Neural cell (in vitro differentiated cells): ENCODE data around the gene SHANK1. TPM values are rescaled to one million over a fixed set of nuclear protein-coding genes. Genes with fewer than 3 reads are reported as not detected.

Source experiments
- H2AFZ ChIP-seq: fragments of 200-600, 300-800 bp; sonication (generic), shearing (Covaris generic); 2 replicates; pipeline ENCODE4 v1.6.0; 2014; ENCODE audit warnings: low read depth, mild to moderate bottlenecking, antibody characterized with exemption, low read length, moderate library complexity
- H3F3A ChIP-seq: fragments of 200-600 bp; shearing (Covaris generic); 2 replicates; pipeline ENCODE4 v1.6.1; 2016; ENCODE audit warnings: mild to moderate bottlenecking, moderate library complexity, mixed read lengths, antibody characterized with exemption, low read length; ENCODE audit not compliant: insufficient read depth, poor library complexity, severe bottlenecking
- H3K27ac ChIP-seq: fragments of 200-600, 300-800 bp; sonication (generic), shearing (Covaris generic); 2 replicates; pipeline ENCODE4 v1.5.1; 2014; ENCODE audit warnings: mild to moderate bottlenecking, low read length, moderate library complexity
- H3K27me3 ChIP-seq: fragments of 300-800, 200-600 bp; sonication (generic), shearing (Covaris generic); 2 replicates; pipeline ENCODE4 v1.6.0; 2014; ENCODE audit warnings: mild to moderate bottlenecking, low read depth, low read length, moderate library complexity; ENCODE audit not compliant: insufficient read depth
- H3K36me3 ChIP-seq: fragments of 300-800, 200-600 bp; sonication (generic), shearing (Covaris generic); 2 replicates; pipeline ENCODE4 v1.5.1; 2014; ENCODE audit warnings: mild to moderate bottlenecking, antibody characterized with exemption, low read length, moderate library complexity; ENCODE audit not compliant: insufficient read depth
- H3K4me2 ChIP-seq: fragments of 300-800, 200-600 bp; sonication (generic), shearing (Covaris generic); 2 replicates; pipeline ENCODE4 v1.6.0; 2014; ENCODE audit warnings: mild to moderate bottlenecking, low read length
- H3K4me3 ChIP-seq: fragments of 300-800, 200-600 bp; sonication (generic), shearing (Covaris generic); 2 replicates; pipeline ENCODE4 v1.5.1; 2014; ENCODE audit warnings: mild to moderate bottlenecking, low read length, moderate library complexity
- H3K79me2 ChIP-seq: fragments of 200-600 bp; shearing (Covaris generic); replicated peaks from 2 replicates; pipeline ENCODE4 v1.6.0; 2014; ENCODE audit warnings: mild to moderate bottlenecking, low read length, moderate library complexity; ENCODE audit not compliant: insufficient read depth
- H3K9ac ChIP-seq: fragments of 300-800, 200-600 bp; sonication (generic), shearing (Covaris generic); 2 replicates; pipeline ENCODE4 v1.6.1; 2016; ENCODE audit warnings: mild to moderate bottlenecking, low read length, mixed read lengths
- H3K9me2 ChIP-seq: fragments of 200-600 bp; shearing (Covaris generic); 2 replicates; pipeline ENCODE4 v1.6.1; 2016; ENCODE audit warnings: mild to moderate bottlenecking, low read length, mixed read lengths; ENCODE audit not compliant: insufficient read depth
- H3K9me3 ChIP-seq: fragments of 200-600, 300-800 bp; sonication (generic), shearing (Covaris generic); 2 replicates; pipeline ENCODE4 v1.6.1; 2016; ENCODE audit warnings: mild to moderate bottlenecking, mixed run types, low read length, moderate library complexity, mixed read lengths
- H4K20me1 ChIP-seq: fragments of 200-600 bp; shearing (Covaris generic); 2 replicates; pipeline ENCODE4 v1.6.1; 2016; ENCODE audit warnings: mild to moderate bottlenecking, mixed run types; ENCODE audit not compliant: insufficient read depth
- CTCF ChIP-seq: fragments of 450-650 bp; IDR thresholded peaks from 2 replicates; pipeline ENCODE4 v1.5.1; 2014; ENCODE audit warnings: antibody characterized with exemption, mild to moderate bottlenecking, moderate library complexity; ENCODE audit not compliant: poor library complexity, severe bottlenecking
- EP300 ChIP-seq: fragments of 450-650 bp; conservative IDR thresholded peaks from 2 replicates; pipeline ENCODE4 v1.6.1; 2014; ENCODE audit warnings: antibody characterized with exemption, mild to moderate bottlenecking, moderate library complexity; ENCODE audit not compliant: poor library complexity, severe bottlenecking
- EZH2 ChIP-seq: fragments of 200-600, 300-800 bp; shearing (Covaris generic), sonication (generic); IDR thresholded peaks from 2 replicates; pipeline ENCODE4 v1.6.1; 2014; ENCODE audit warnings: antibody characterized with exemption, low read length, borderline replicate concordance, mild to moderate bottlenecking; ENCODE audit not compliant: insufficient read depth, poor library complexity, severe bottlenecking
- MXI1 ChIP-seq: fragments of 450-650 bp; conservative IDR thresholded peaks from 2 replicates; pipeline ENCODE4 v1.6.1; 2014; ENCODE audit warnings: antibody characterized with exemption, mild to moderate bottlenecking; ENCODE audit not compliant: poor library complexity, severe bottlenecking
- POLR2AphosphoS5 ChIP-seq: IDR thresholded peaks from 2 replicates; pipeline ENCODE4 v1.6.1; 2012
- RAD21 ChIP-seq: fragments of 450-650 bp; conservative IDR thresholded peaks from 2 replicates; pipeline ENCODE4 v1.6.1; 2014; ENCODE audit warnings: antibody characterized with exemption, mild to moderate bottlenecking, moderate library complexity
- REST ChIP-seq: IDR thresholded peaks from 2 replicates; pipeline ENCODE4 v1.6.1; 2012; ENCODE audit warnings: borderline replicate concordance
- SMC3 ChIP-seq: fragments of 450-650 bp; conservative IDR thresholded peaks from 2 replicates; pipeline ENCODE4 v1.6.1; 2014; ENCODE audit warnings: antibody characterized with exemption, mild to moderate bottlenecking, moderate library complexity; ENCODE audit not compliant: poor library complexity
- TAF1 ChIP-seq: IDR thresholded peaks from 2 replicates; pipeline ENCODE4 v1.6.1; 2012; ENCODE audit warnings: low read depth
- polyA plus RNA-seq: library from polyadenylated mRNA; depleted of rRNA; stranded (reverse); fragments of >200 nt; gene quantifications from 2 replicates; pipeline ENCODE4 v1.2.3, GENCODE V29; 2014

The SHANK1 gene
- polyA plus RNA-seq, 1 donor from 2014 or later = 7.9 TPM

GRCh38 chr19:50657712-50658440, 61.7 kb downstream of the SHANK1 start:
- Histone ChIP-seq H3K79me2 (no peaks in the 10 kb centered on the region), H3K27me3 (no peaks in the 10 kb centered on the region), H3K9ac (peak overlapping the region; percentile 88), H3K4me3 (peak overlapping the region; percentile 76), H3K27ac (peak overlapping the region; percentile 92), H4K20me1 (no peaks in the 10 kb centered on the region), H3K9me3 (no peaks in the 10 kb centered on the region), H3F3A (peaks cover 4% of the 10 kb centered on the region), H3K9me2 (no peaks in the 10 kb centered on the region), H3K36me3 (no peaks in the 10 kb centered on the region), H2AFZ (peak overlapping the region; percentile 23), H3K4me2 (peak overlapping the region; percentile 87)
- peak; percentile 87 for TF ChIP-seq POLR2AphosphoS5
- TF ChIP-seq TAF1 = peak; percentile 68
- TF ChIP-seq SMC3 = peak; percentile 45
- TF ChIP-seq RAD21 = no peak
- TF ChIP-seq EZH2 = no peak
- TF ChIP-seq MXI1 = no peak
- TF ChIP-seq CTCF = no peak
- TF ChIP-seq REST = no peak
- TF ChIP-seq EP300 = no peak

GRCh38 chr19:50657222-50657669, 62.4 kb downstream of the SHANK1 start:
- Histone ChIP-seq H3K4me2 (peak overlapping the region; percentile 87), H3K9me2 (no peaks in the 10 kb centered on the region), H3K4me3 (peak overlapping the region; percentile 76), H3K27ac (peak overlapping the region; percentile 87), H3K27me3 (no peaks in the 10 kb centered on the region), H4K20me1 (no peaks in the 10 kb centered on the region), H3K9ac (peak overlapping the region; percentile 73), H3K9me3 (no peaks in the 10 kb centered on the region), H3K79me2 (no peaks in the 10 kb centered on the region), H3K36me3 (no peaks in the 10 kb centered on the region), H2AFZ (no peak overlapping the region), H3F3A (peaks cover 4% of the 10 kb centered on the region)
- TF ChIP-seq SMC3 (no peak), REST (no peak), MXI1 (no peak), EZH2 (no peak), POLR2AphosphoS5 (peak; percentile 6), TAF1 (no peak), RAD21 (no peak)
